ENCODE results near the gene SLC39A9.

SLC39A9 gene

GRCh38 chr14:69439521-69440270, 41.2 kb downstream of the SLC39A9 start:
- Histone ChIP-seq H3K9me3 (ENCODE audit: control insufficient read depth in 1 of 2, low read length in 2 of 2) (no peaks in the 10 kb centered on the region), H3K36me3 (ENCODE audit: control insufficient read depth in 1 of 2, insufficient read depth in 2 of 2, low read length in 2 of 2) (peaks cover 4 to 17% of the 10 kb centered on the region in 2 donors), H3K4me3 (ENCODE audit: low read depth in 1 of 2, low read length in 2 of 2) (no peak overlapping the region), H3K9ac (ENCODE audit: low read depth in 1 of 2, low read length in 2 of 2) (no peak overlapping the region), H3K4me1 (ENCODE audit: control insufficient read depth in 1 of 2, insufficient read depth in 2 of 2, low read length in 2 of 2) (no peaks in the 10 kb centered on the region), H3K27ac (ENCODE audit: low read depth, low read length) (no peak overlapping the region), H3K27me3 (ENCODE audit: control insufficient read depth in 1 of 2, insufficient read depth in 2 of 2, low read length in 2 of 2) (no peaks in the 10 kb centered on the region)

- Histone ChIP-seq H3K36me3 (ENCODE audit: control insufficient read depth in 1 of 2, insufficient read depth in 2 of 2, low read length in 2 of 2) (peaks cover 4 to 20% of the 10 kb centered on the region in 2 donors), H3K27me3 (ENCODE audit: control insufficient read depth in 1 of 2, insufficient read depth in 2 of 2, low read length in 2 of 2) (no peaks in the 10 kb centered on the region), H3K27ac (ENCODE audit: low read depth, low read length) (no peak overlapping the region), H3K4me1 (ENCODE audit: control insufficient read depth in 1 of 2, insufficient read depth in 2 of 2, low read length in 2 of 2) (no peaks in the 10 kb centered on the region), H3K4me3 (ENCODE audit: low read depth in 1 of 2, low read length in 2 of 2) (no peak overlapping the region), H3K9ac (ENCODE audit: low read depth in 1 of 2, low read length in 2 of 2) (no peak overlapping the region), H3K9me3 (ENCODE audit: control insufficient read depth in 1 of 2, low read length in 2 of 2) (no peaks in the 10 kb centered on the region)
These were observed 43.5 kb downstream of the SLC39A9 start for GRCh38 chr14:69441948-69442347.

- no peak overlapping the region for H3K9ac ChIP-seq (ENCODE audit: low read depth in 1 of 2, low read length in 2 of 2)
- H3K9me3 ChIP-seq (ENCODE audit: control insufficient read depth in 1 of 2, low read length in 2 of 2): no peaks in the 10 kb centered on the region
- H3K4me3 ChIP-seq (ENCODE audit: low read depth in 1 of 2, low read length in 2 of 2): no peak overlapping the region
- peaks cover 4 to 20% of the 10 kb centered on the region in 2 donors for H3K36me3 ChIP-seq (ENCODE audit: control insufficient read depth in 1 of 2, insufficient read depth in 2 of 2, low read length in 2 of 2)
- H3K27me3 ChIP-seq (ENCODE audit: control insufficient read depth in 1 of 2, insufficient read depth in 2 of 2, low read length in 2 of 2): no peaks in the 10 kb centered on the region
- no peak overlapping the region for H3K27ac ChIP-seq (ENCODE audit: low read depth, low read length)
- H3K4me1 ChIP-seq (ENCODE audit: control insufficient read depth in 1 of 2, insufficient read depth in 2 of 2, low read length in 2 of 2): no peaks in the 10 kb centered on the region
These were observed 44.9 kb downstream of the SLC39A9 start for GRCh38 chr14:69443296-69443805.

- Histone ChIP-seq H3K4me3 (ENCODE audit: low read depth in 1 of 2, low read length in 2 of 2) (no peak overlapping the region), H3K27me3 (ENCODE audit: control insufficient read depth in 1 of 2, insufficient read depth in 2 of 2, low read length in 2 of 2) (no peaks in the 10 kb centered on the region), H3K9ac (ENCODE audit: low read depth in 1 of 2, low read length in 2 of 2) (no peak overlapping the region), H3K36me3 (ENCODE audit: control insufficient read depth in 1 of 2, insufficient read depth in 2 of 2, low read length in 2 of 2) (peaks cover 5 to 13% of the 10 kb centered on the region in 2 donors), H3K4me1 (ENCODE audit: control insufficient read depth in 1 of 2, insufficient read depth in 2 of 2, low read length in 2 of 2) (no peaks in the 10 kb centered on the region), H3K27ac (ENCODE audit: low read depth, low read length) (no peak overlapping the region), H3K9me3 (ENCODE audit: control insufficient read depth in 1 of 2, low read length in 2 of 2) (no peaks in the 10 kb centered on the region)
These were observed 50.7 kb downstream of the SLC39A9 start for GRCh38 chr14:69449216-69449615.

- Histone ChIP-seq H3K27me3 (ENCODE audit: control insufficient read depth in 1 of 2, insufficient read depth in 2 of 2, low read length in 2 of 2) (no peaks in the 10 kb centered on the region), H3K36me3 (ENCODE audit: control insufficient read depth in 1 of 2, insufficient read depth in 2 of 2, low read length in 2 of 2) (peaks cover 8 to 21% of the 10 kb centered on the region in 2 donors), H3K9me3 (ENCODE audit: control insufficient read depth in 1 of 2, low read length in 2 of 2) (no peaks in the 10 kb centered on the region), H3K9ac (ENCODE audit: low read depth in 1 of 2, low read length in 2 of 2) (no peak overlapping the region), H3K4me3 (ENCODE audit: low read depth in 1 of 2, low read length in 2 of 2) (no peak overlapping the region), H3K4me1 (ENCODE audit: control insufficient read depth in 1 of 2, insufficient read depth in 2 of 2, low read length in 2 of 2) (no peaks in the 10 kb centered on the region), H3K27ac (ENCODE audit: low read depth, low read length) (no peak overlapping the region)
These were observed 53.4 kb downstream of the SLC39A9 start for GRCh38 chr14:69451941-69452340.

- H3K36me3 ChIP-seq (ENCODE audit: control insufficient read depth in 1 of 2, insufficient read depth in 2 of 2, low read length in 2 of 2): peaks cover 24 to 53% of the 10 kb centered on the region in 2 donors
These were observed 59.9 kb downstream of the SLC39A9 start for GRCh38 chr14:69458350-69458749.

GRCh38 chr14:69459122-69459521, 60.6 kb downstream of the SLC39A9 start:
- peaks cover 21 to 48% of the 10 kb centered on the region in 2 donors for H3K36me3 ChIP-seq (ENCODE audit: control insufficient read depth in 1 of 2, insufficient read depth in 2 of 2, low read length in 2 of 2)
- no peaks in the 10 kb centered on the region for H3K27me3 ChIP-seq (ENCODE audit: control insufficient read depth in 1 of 2, insufficient read depth in 2 of 2, low read length in 2 of 2)
- no peaks in the 10 kb centered on the region for H3K4me1 ChIP-seq (ENCODE audit: control insufficient read depth in 1 of 2, insufficient read depth in 2 of 2, low read length in 2 of 2)
- H3K4me3 ChIP-seq (ENCODE audit: low read depth in 1 of 2, low read length in 2 of 2): no peak overlapping the region
- H3K27ac ChIP-seq (ENCODE audit: low read depth, low read length): no peak overlapping the region
- H3K9ac ChIP-seq (ENCODE audit: low read depth in 1 of 2, low read length in 2 of 2): no peak overlapping the region
- no peaks in the 10 kb centered on the region for H3K9me3 ChIP-seq (ENCODE audit: control insufficient read depth in 1 of 2, low read length in 2 of 2)

More at GRCh38 chr14:69458350-69458749, 59.9 kb downstream of the SLC39A9 start:
- Histone ChIP-seq H3K9ac (ENCODE audit: low read depth in 1 of 2, low read length in 2 of 2) (no peak overlapping the region), H3K9me3 (ENCODE audit: control insufficient read depth in 1 of 2, low read length in 2 of 2) (no peaks in the 10 kb centered on the region), H3K4me3 (ENCODE audit: low read depth in 1 of 2, low read length in 2 of 2) (no peak overlapping the region), H3K4me1 (ENCODE audit: control insufficient read depth in 1 of 2, insufficient read depth in 2 of 2, low read length in 2 of 2) (no peaks in the 10 kb centered on the region), H3K27me3 (ENCODE audit: control insufficient read depth in 1 of 2, insufficient read depth in 2 of 2, low read length in 2 of 2) (no peaks in the 10 kb centered on the region), H3K27ac (ENCODE audit: low read depth, low read length) (no peak overlapping the region)

- Histone ChIP-seq H3K27me3 (ENCODE audit: control insufficient read depth in 1 of 2, insufficient read depth in 2 of 2, low read length in 2 of 2) (no peaks in the 10 kb centered on the region), H3K9me3 (ENCODE audit: control insufficient read depth in 1 of 2, low read length in 2 of 2) (no peaks in the 10 kb centered on the region), H3K4me3 (ENCODE audit: low read depth in 1 of 2, low read length in 2 of 2) (no peak overlapping the region), H3K36me3 (ENCODE audit: control insufficient read depth in 1 of 2, insufficient read depth in 2 of 2, low read length in 2 of 2) (peaks cover 21 to 47% of the 10 kb centered on the region in 2 donors), H3K9ac (ENCODE audit: low read depth in 1 of 2, low read length in 2 of 2) (no peak overlapping the region), H3K27ac (ENCODE audit: low read depth, low read length) (no peak overlapping the region), H3K4me1 (ENCODE audit: control insufficient read depth in 1 of 2, insufficient read depth in 2 of 2, low read length in 2 of 2) (no peaks in the 10 kb centered on the region)
These were observed 61.7 kb downstream of the SLC39A9 start for GRCh38 chr14:69460093-69460701.

- no peak overlapping the region for H3K9ac ChIP-seq (ENCODE audit: low read depth in 1 of 2, low read length in 2 of 2)
- H3K4me1 ChIP-seq (ENCODE audit: control insufficient read depth in 1 of 2, insufficient read depth in 2 of 2, low read length in 2 of 2): no peaks in the 10 kb centered on the region
- no peaks in the 10 kb centered on the region for H3K9me3 ChIP-seq (ENCODE audit: control insufficient read depth in 1 of 2, low read length in 2 of 2)
- H3K4me3 ChIP-seq (ENCODE audit: low read depth in 1 of 2, low read length in 2 of 2): no peak overlapping the region
- H3K27ac ChIP-seq (ENCODE audit: low read depth, low read length): no peak overlapping the region
- H3K36me3 ChIP-seq (ENCODE audit: control insufficient read depth in 1 of 2, insufficient read depth in 2 of 2, low read length in 2 of 2): peaks cover 7 to 15% of the 10 kb centered on the region in 2 donors
- H3K27me3 ChIP-seq (ENCODE audit: control insufficient read depth in 1 of 2, insufficient read depth in 2 of 2, low read length in 2 of 2): no peaks in the 10 kb centered on the region
These were observed 65.9 kb downstream of the SLC39A9 start for GRCh38 chr14:69464379-69464778.

- no peak overlapping the region for H3K9ac ChIP-seq (ENCODE audit: low read depth in 1 of 2, low read length in 2 of 2)
- H3K9me3 ChIP-seq (ENCODE audit: control insufficient read depth in 1 of 2, low read length in 2 of 2): no peaks in the 10 kb centered on the region
- H3K27me3 ChIP-seq (ENCODE audit: control insufficient read depth in 1 of 2, insufficient read depth in 2 of 2, low read length in 2 of 2): no peaks in the 10 kb centered on the region
- no peak overlapping the region for H3K4me3 ChIP-seq (ENCODE audit: low read depth in 1 of 2, low read length in 2 of 2)
- H3K36me3 ChIP-seq (ENCODE audit: control insufficient read depth in 1 of 2, insufficient read depth in 2 of 2, low read length in 2 of 2): peaks cover 7 to 12% of the 10 kb centered on the region in 2 donors
- no peak overlapping the region for H3K27ac ChIP-seq (ENCODE audit: low read depth, low read length)
- no peaks in the 10 kb centered on the region for H3K4me1 ChIP-seq (ENCODE audit: control insufficient read depth in 1 of 2, insufficient read depth in 2 of 2, low read length in 2 of 2)
These were observed 66.3 kb downstream of the SLC39A9 start for GRCh38 chr14:69464829-69465228.
